ENCODE results near the gene GPR78.

Gene GPR78

DNA sequence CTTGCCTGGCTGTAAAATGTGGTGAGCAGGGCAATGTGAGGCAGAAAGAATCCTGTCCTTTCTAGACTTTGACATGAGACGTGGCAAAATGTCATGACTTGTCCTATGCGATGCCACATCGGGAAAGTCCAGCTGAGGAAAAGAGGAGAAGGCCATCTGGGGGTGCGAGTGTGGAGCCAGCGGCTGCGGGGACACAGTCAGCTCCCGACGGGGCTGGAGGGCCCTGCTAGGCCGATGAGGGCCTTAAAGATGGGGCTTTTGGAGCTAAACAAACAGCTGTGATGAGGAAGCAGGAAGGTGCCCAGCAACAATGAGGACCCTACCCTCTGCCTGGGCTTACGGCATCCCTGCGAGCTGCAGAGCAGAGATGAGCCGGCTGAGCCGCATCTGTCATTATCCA, 20.1 kb downstream of the GPR78 start:
- no peak for DNase-seq (ENCODE audit: low read depth)

DNA sequence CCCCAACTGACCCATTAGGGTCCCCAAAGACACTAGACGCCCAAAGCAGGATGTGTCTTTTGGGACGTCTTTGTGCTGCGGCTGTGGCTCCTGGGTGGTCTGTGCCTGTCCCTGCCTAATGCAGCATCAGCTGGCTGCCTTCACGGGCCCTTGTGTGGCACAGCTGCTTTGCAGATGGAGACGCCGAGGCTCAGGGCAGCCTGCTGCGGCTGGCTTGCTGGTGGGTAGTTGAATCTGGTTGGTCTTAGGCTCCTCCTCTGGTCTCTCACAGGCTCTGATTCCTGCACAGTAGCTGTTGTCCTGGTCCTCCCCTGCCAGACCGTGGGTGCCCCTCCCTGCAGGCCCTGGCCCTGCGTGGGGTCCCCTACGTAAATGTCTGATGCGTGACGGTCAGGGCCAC, 20.5 kb downstream of the GPR78 start:
- no peak for DNase-seq (ENCODE audit: low read depth)

DNA sequence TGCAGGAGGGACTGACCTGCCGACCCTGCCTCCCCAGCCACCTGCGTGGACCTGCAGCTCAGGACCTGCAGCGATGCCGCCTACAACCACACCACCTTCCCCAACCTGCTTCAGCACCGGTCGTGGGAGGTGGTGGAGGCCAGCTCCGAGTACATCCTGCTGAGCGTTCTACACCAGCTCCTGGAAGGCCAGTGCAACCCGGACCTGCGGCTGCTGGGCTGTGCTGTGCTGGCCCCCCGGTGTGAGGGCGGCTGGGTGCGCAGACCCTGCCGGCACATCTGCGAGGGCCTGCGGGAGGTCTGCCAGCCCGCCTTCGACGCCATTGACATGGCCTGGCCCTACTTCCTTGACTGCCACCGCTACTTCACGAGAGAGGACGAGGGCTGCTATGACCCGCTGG, 20.9 kb downstream of the GPR78 start:
- DNase-seq (ENCODE audit: low read depth), result no peak

DNA sequence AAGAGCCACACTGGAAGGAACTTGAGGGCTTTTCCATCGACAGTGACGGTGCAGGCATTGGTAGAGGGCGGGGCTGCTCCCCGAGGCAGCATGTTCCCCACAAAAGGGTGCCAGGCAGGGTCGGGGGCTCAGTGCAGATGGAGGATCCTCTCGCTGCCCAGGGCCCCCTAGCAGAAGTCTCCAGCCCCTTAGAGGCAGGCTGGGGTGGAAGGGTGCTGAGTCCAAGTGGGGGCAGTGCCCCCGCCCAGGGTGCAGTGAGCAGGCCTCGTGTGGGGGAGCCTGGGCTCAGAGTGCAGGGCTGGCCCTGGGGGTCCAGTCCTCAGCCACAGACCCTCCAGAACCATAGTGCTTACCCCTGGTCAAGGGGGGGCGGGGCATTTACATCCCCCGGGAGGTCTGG, 21.4 kb downstream of the GPR78 start:
- DNase-seq (ENCODE audit: low read depth), result no peak

DNA sequence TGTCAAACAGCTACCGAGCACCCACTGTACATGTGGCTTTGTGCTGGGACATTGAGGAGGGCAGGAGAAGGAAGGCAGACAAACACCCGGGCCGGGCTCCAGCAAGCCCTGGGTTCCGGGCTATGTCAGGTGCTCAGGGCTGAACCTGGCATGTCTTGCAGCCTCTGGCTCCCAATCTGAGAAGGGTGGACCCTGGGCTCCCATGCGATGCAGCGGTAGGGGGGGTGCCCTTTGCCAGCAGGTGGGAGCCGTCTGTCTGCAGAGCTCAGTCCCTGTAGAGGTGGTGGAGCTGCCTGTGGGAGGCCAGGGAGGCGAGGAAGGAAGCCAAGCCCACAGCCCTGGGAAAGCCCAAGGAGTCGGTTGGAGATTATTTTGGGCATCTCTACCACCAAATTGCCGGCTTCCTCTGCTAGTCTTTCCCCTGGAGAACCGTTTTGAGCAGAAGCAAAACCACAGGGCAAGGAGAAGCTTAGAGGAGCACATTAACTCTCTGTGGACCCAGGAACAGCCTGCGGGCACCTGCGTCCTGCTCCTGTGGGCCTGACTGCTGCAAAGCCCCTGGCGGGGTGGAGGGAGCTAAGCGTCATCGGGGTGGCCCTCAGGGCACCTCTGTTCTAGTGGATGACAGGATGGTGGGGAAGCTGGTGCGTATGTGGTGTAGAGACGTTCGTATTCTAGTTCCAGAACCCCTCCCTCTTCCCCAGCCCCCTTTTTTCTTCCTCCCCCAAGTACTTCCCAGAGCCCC, 22.7 kb downstream of the GPR78 start:
- DNase-seq (ENCODE audit: low read depth), result no peak

DNA sequence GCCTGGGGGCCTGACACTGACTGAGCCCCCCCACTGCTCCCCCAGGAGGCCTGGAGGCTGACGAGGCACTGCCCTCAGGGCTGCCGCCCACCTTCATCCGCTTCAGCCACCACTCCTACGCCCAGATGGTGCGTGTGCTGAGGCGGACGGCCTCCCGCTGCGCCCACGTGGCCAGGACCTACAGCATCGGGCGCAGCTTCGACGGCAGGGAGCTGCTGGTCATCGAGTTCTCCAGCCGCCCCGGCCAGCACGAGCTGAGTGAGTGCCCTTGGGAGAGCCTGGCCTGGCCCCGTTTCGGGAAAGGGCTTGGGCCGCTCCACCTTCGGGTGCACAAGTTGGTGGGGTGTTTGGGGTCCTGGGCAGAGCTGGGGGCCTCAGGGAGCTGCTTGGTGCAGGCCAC, 23.7 kb downstream of the GPR78 start:
- DNase-seq (ENCODE audit: low read depth), result no peak

DNA sequence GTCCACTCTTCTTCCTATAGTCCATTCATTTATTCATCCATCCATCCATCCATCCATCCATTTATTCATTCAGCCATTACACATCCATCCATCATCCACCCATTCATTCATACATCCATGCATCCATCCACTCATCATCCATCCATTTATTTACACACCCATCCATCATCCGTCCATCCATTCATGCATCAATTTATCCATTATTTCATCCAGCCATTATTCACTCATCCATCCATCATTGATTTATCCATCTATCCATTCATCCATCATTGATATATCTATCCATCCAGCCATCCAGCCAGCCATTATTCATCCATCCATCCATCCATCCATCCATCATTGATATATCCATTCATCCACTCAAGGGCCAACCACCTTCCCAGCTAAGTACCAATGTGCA, 25.1 kb downstream of the GPR78 start:
- DNase-seq (ENCODE audit: low read depth), result no peak

DNA sequence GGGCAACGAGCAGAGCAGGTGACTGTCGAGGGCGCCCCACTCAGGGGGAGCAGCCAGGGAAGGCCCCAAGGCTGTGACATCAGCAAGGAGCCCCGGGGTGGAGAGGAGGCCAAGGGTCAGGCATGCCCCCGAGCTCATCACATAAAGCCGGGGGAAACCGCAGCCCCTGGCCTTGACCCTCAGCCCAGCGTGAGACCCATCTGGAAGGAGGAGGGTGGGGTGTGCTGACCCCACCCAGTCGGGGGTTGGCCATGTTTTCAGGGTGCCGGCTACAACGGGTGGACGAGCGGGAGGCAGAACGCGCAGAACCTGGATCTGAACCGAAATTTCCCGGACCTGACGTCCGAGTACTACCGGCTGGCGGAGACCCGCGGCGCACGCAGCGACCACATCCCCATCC, 26.3 kb downstream of the GPR78 start:
- no peak for DNase-seq (ENCODE audit: low read depth)

DNA sequence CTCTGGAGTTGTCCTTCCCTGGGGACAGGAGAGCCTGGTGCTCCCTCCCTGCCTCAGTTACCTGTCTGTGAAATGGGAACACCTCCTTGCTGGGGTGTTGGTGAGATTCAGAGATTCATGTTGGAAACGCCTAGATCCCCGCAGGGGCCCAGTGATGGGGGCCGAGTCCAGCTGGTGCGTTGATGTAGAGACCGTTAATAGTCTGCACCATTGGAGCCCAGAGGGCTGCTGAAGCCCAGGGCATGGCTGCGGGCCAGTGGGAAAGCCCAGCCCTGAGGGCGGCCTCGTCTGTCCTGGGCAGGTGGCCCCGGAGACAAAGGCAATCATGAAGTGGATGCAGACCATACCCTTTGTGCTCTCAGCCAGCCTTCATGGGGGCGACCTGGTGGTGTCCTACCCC, 26.8 kb downstream of the GPR78 start:
- DNase-seq (ENCODE audit: low read depth), result no peak

DNA sequence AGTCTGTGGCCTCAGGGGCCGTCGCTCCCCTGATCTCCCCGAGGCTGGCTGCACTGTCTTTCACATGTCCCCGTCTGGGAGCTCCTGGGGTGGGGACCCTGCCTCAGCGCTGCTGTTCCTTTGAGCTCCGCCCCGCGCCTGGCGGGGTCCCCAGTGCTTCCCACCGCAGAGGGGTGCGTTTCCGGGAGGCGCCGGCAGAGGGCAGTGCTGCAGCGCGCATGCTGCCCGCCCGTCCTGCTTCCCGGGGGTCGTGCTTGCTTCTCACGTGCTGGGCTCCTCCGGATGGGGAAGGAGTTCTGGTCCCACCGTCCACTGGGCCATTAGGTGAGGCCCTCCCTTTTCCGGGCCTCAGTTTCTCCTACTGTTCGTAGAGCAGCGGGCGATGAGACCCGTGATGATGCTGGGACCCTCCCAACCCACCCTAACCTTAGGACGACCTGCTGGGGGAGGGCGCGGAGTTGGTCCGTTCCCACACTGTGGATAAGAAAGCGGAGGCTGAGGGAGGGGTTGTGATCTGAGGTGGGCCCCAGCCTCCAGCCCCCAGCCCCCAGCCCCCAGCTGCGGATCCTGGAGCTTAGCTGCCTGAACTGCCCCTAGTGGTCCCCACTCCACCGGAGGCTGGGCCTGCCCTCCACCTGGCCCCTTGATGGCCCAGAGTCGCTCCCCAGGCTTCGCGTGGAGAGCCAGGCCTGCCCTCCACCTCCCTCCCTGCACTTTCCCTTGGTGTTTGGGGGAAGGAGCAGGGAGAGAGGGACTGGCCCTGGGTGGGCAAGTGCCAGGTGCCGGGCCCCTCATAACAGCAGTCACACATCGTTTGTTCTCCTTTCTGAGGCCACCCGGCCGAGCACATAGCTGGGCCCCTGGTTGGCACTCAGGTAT, 27.6 kb downstream of the GPR78 start:
- DNase-seq (ENCODE audit: low read depth), result no peak

DNA sequence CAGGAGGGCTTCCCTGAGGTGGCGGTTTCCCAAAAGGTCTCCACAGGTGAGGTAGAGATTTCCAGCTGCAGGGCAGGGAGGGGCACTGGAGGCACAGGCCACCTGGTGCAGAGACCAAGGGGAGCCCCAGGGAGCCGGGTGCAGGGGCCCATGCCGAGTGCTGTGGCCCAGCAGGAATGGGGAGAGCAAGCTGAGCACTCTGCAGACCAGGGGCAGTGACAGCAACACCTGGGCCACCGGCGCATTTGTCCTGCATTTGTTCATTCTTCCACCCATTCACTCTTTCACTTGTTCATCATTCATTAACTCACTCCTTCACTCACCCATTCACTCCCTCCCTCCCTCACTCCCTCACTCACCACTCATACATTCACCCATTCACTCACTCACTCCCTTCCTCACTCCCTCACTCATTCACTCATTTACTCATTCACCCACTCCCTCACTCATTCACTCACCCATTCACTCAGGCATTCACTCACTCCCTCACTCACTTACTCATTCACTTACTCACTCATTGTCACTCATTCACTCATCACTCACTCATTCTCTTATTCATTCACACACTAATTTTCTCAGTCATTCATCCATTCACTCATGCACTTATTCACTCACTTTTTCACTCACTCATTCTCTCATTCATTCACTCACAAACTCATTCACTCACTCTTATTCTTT, 28.7 kb downstream of the GPR78 start:
- no peak for DNase-seq (ENCODE audit: low read depth)

DNA sequence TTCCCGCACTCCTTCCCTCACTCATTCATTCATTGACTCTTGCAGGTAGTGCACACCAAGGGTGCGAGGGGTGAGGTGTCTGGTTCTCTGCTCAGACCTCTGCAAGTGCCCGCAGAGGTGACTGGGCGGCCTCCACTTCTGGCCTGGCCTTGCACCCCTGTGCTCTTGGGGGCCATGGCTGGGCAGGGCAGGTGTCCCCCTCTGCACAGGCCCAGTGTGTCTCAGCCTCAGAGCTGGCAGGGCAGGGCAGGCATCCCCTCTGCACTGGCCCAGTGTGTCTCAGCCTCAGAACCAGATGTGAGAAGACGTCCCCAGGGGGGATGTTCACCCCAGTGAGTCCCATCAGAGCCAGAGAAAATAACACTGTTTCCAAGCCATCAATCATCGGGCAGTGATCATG, 29.2 kb downstream of the GPR78 start:
- DNase-seq (ENCODE audit: low read depth), result no peak

DNA sequence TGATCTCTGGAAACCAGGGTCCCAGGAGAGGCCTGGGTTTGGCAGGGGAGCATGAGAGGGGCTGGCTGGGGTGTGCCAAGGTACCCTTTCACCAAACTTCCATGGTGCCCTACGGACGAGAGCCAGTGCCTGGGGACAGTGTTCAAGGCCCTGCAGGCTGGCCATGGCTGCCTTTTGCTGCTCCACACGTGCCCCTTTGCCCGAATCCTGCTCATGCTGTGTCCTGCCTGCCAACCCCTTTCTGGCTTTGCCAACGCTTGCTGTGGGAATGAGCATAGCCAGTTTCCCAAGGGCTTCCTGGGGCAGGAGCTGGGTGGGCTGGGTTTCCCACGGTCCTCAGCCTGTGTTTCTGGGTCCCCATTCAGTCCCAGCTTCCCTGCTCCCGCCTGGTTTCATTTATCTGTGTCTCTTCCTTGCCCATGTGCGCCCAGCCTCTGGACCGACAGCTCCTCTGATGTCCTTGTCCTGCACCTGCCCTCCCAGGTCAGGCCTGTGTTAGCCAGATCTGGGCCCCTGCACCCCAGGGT, 29.7 kb downstream of the GPR78 start:
- no peak for DNase-seq (ENCODE audit: low read depth)

DNA sequence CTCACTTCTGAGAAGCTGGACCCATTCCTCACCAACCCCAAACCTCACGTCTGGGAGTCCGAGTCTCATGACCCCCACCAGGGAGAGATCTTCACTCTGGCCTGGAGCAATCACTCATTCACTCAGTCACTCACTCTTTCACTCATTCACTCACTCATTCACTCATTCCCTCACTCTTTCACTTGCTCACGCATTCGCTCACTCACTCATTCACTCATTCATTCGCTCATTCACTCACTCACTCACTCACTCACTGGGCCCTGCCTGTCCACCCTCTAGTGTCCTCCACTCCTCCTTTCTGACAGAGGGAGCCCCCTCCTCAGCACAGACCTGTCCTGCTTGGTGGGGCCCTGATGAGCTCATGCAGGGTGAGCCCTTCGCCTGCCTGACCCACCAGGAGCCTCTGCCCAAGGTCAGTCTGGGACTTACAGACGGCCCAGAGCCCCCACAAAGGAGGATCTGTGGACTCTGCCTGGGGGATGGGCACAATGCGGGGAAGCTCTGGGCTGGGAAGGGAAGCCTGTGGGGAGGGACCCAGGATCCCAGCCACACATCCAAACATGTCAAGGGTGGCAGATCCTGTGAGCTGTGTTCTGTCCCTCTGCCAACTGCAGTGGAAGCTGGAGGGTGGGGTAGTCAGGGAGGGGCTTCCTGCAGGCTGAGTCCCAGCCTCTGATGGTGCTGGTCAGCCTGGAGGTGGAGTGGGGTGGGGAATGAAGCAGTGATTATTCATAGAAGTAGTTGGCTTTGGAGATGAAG, 30.8 kb downstream of the GPR78 start:
- no peak for DNase-seq (ENCODE audit: low read depth)

DNA sequence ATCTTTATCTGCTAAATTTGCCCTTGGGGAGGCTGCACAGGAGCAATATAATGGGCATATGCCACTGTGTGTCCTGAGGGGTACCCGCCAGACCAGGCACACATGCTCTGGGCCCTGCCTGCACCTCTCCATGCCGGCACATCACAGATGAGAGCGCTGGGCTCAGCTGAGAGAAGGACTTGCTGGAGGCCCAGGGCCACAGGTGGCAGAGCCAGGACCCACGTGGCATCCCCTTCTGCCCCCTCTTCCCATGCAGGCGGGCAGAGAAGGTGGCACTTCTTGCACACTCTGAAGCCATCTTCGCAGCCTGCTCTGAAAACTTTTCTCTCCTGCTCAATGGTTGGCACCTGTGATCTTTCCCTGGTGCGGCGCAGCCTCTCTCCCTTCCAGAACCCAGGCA, 32.5 kb downstream of the GPR78 start:
- no peak for DNase-seq (ENCODE audit: low read depth)

DNA sequence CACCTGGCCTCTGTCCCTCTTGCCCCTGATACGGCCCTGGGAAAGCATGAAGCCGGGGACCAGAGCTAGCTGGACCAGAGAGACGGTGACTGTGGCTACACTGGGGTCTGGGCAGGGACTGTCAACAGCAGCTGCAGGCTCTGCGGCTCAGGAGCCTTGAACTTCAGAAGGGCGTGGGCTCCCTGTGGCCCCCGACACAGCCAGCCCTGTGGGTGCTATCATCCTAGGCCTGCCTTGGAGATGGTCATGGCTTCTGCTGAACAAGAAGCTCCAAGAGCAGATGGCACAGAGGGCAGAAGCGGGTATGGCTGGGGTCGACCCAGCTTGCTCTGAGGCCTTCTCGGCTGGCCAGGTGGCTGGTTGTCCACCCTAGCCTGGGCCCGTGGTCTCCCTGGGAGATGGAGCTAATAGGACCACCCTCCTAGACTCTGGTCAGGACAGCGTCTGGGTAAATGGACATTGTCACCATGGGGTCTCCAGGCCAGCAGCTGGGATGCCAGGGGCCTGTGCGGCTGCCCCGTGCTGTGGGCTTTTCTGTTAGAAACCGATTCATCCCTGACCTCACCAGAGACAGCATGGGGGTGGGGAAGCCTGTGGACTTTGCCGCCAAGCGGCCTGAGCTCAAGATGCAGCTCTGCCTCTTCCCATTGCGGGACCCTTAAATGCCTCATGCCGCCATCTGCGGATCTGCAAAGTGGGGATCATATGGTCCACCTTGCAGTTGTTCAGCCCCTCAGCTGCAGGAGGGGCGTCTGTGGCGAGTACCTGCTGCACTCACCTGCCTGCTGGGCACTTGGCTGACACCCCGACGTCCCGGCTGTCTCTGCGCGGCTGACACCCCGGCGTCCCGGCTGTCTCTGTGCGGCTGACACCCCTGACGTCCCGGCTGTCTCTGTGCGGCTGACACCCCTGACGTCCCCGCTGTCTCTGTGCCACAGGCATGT, 33.5 kb downstream of the GPR78 start:
- DNase-seq (ENCODE audit: low read depth), result no peak

DNA sequence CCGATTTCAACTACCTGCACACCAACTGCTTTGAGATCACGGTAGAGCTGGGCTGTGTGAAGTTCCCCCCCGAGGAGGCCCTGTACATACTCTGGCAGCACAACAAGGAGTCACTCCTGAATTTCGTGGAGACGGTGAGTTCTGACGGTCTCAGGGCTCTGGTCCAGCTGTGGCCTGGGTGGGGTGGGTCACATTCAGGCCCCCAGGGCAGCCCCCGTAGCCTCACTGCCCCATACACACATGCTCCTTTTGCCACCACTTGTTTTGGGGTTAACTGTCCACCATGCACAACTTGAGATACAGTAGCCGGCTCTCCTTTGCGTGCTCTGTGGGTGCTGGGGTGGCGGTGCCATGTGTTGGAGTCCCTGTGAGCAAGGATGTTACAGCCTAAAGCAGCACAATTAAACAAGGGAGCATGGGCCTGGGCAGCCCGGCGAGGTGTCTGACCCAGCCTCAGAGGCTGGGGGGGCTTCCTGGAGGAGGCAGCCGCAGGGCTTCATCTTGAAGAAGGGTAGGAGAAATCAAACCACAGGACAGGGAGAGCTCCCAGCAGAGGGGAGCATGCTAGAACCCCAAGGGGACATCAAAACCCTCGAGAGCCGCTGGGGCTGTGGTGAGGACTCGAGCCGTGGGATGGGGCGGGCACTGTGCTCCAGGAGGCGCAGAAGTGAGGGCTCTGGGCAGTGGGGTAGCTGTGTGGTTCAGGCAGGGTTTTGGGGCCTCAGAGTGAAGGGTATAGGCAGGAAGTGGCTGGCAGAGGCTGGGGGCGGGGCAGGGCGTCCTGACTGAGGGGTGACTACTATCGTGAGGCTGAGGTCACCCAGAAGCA, 34.4 kb downstream of the GPR78 start:
- DNase-seq (ENCODE audit: low read depth), result no peak

DNA sequence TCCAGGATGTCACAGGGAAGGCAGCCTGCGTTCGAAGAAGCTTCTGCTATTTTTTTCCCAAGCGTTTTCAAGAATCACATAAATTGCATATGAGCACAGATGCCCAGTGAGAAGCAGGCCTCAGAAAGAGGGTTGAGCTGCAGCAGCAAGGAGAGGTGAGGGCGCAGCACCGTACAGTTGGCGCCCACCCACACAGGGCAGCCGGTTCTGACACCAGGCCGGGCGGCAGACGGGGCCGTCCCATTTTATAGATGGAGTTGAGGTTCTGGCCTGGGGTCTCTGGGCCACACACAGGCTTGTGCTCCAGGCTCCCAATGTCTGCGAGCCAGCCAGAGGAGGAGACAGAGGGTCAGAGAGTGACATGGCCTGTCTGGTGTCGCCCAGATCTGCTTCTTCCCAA, 35.2 kb downstream of the GPR78 start:
- DNase-seq (ENCODE audit: low read depth), result no peak

DNA sequence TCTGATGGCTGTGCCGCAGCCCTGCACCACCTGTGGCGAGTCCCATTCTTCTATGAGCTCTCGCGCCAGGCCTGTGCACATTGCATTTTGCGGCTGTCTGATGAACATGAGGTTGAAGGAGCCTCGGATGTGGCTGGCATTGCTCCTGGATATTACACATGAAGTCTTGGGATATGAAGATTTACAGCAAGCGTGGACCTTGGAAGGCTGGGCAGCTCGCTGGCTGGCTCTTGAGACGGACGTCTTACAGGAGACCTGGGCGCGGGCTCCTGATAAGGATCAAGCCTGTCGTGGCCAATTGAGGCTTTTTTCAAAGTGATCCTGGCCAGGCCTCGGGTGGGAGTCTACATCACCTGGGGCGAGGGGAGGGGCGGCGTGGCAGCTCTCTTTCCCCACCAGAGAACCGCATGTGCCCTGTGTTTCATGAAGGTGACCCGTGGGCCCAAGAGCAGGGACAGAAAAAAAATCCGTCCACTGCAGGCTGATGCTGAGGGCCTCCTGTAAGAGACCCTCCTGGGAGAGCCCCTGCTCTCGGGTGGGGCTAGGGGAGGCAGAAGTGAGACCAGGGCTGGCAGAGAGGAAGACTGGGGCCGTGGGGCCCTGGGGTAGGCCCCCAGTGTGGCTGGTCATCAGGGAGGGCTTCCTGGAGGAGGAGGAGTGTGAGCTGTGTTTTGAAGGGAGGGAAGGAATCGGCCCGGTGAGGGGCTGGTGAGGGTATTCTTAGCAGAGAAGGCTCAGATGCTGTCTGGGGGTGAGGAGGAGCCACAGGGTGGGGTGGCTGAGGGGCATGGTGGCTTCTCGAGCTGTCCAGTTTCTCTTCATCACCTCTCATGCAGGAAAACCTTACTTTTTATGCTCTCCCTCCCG, 36.0 kb downstream of the GPR78 start:
- no peak for DNase-seq (ENCODE audit: low read depth)
